COLO668 (cell line): ENCODE data around the gene TMEM190.
"Not testable (repeated sequence)": the region's sequence is repeated elsewhere in the genome, so short reads cannot be mapped to it uniquely, and the experiment has no call there.

ENCODE experiments used
- DNase-seq: peaks from one replicate; lab custom pipeline; 2025; ENCODE audit not compliant: unreplicated experiment; lab: John Stamatoyannopoulos, UW

Gene TMEM190

GRCh38 chr19:55376241-55376933 is at the start of gene TMEM190:
Gene TMEM190, plus strand, starts transcription at chr19:55376826. Its CDS starts 28 bp downstream, at chr19:55376854.
- peak; percentile 43 for DNase-seq

GRCh38 chr19:55328774-55329318 is 47.8 kb upstream of the TMEM190 start:
- DNase-seq, result not testable (repeated sequence)

- DNase-seq, result not testable (repeated sequence)
Measured at GRCh38 chr19:55329791-55330190, 46.8 kb upstream of the TMEM190 start.

- peak; percentile 58 for DNase-seq
Measured at GRCh38 chr19:55333870-55334269, 42.8 kb upstream of the TMEM190 start.

GRCh38 chr19:55336101-55336500 is 40.5 kb upstream of the TMEM190 start:
- DNase-seq, result no peak

DNA sequence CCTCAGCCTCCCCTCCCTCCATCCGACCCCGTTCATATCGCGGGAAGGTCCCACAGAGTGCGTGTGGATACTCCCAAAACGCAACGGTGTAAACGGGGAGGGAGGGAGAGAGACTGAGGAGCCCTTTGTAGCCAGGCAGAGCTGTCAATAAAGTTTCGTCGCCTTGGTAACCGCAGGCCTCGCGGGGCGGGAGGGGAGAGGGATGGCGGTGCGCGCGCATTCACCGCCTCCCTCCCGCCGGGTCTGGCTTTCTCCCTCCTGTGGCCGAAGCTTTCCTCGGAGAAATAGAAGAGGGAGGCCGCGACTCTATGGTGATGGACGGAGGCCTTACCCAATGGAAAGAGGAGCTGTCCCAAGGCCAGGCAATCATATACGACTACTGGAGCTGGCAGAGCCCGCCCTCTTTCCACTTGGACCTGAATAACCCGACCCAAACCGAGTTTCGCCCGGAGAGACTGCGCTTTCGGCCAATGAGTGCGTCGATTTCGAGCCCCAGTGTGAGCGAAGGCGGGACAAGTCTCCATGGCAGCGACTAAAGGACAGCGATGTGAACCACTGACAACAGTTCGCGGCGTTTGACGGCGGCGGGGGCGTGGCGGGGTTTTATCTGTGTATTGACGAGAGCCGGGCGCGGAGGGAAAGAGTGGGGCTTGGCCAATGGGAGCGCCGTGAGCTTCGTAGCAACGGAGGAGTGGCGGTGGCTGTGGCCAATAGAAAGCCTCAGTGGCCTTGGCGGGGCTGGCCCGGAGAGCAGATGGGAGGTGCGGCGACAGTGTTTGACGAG is 37.3 kb upstream of the TMEM190 start, which contains the start of gene KMT5C:
KMT5C (plus strand) TSS at position 772 of the 784 bp plus-strand sequence. CDS start 2,061 bp downstream, outside the sequence.
- DNase-seq, result peak; percentile 100

GRCh38 chr19:55339889-55340783 is 36.5 kb upstream of the TMEM190 start:
- DNase-seq, result no peak

GRCh38 chr19:55340784-55341147 is 35.9 kb upstream of the TMEM190 start:
- DNase-seq, result peak; percentile 67

DNA sequence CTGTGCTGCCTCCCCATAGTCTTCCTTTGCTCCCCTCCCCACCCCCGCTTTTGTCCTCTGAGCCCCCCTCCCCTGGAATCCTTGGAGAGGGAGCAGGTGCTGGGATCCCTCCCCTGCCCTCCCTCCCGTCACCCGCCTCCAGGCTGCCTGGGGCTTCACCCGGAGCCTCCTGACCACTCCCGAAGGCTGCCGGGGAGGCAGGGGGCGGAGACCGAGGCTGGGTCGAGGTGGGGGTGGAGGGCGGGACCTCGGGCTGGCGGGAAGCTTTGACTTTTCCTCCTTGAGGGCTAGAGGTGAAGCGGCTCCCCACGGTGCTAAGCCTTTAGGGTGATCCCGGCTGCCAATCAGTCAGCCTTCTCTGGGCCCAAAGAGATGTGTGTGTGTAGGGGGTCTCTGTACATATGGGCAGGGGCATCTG is 35.4 kb upstream of the TMEM190 start:
- DNase-seq, result peak; percentile 87

DNA sequence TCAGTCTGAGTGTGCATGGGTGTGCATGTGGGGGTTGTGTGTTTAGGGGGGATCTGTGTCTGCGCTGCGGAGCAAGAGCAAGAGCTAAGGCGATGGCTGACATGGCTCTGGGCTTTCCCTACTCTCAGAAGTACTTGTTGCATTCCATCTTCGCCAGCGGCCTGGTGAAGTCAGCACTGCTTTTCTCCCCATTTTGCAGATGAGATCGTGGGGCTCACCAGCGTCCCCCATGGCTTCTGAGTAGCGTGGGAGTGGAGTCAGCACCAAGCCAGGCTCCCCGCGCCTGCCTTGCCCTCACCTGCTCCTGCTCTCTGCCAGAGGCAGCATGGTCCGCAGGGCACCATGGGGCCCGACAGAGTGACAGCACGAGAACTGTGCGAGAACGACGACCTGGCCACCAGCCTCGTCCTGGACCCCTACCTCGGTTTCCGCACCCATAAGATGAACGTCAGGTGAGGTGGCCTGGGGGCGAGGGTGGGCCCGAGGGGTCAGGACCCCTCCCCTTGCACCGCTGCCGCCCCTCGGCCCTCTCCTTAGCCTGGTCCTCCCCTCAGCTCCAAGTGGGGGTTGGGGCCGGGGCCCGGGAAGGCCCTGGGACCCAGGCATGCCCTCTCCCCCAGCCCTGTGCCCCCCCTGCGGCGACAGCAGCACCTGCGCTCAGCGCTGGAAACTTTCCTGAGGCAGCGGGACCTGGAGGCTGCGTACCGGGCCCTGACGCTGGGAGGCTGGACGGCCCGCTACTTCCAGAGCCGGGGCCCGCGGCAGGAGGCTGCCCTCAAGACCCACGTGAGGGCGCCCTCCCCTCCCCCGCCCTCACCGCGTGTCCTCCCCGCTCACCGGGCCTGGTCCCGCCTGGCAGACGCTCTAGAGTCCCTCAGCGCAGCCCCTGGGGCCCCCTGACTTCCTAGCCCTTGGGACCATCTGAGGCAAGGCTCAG is 34.8 kb upstream of the TMEM190 start:
- DNase-seq, result no peak

- peak; percentile 15 for DNase-seq
Measured at GRCh38 chr19:55344444-55344843, 32.2 kb upstream of the TMEM190 start.

GRCh38 chr19:55345101-55345817 is 31.4 kb upstream of the TMEM190 start:
- no peak for DNase-seq

- no peak for DNase-seq
Measured at GRCh38 chr19:55345818-55346724, 30.6 kb upstream of the TMEM190 start.

DNA sequence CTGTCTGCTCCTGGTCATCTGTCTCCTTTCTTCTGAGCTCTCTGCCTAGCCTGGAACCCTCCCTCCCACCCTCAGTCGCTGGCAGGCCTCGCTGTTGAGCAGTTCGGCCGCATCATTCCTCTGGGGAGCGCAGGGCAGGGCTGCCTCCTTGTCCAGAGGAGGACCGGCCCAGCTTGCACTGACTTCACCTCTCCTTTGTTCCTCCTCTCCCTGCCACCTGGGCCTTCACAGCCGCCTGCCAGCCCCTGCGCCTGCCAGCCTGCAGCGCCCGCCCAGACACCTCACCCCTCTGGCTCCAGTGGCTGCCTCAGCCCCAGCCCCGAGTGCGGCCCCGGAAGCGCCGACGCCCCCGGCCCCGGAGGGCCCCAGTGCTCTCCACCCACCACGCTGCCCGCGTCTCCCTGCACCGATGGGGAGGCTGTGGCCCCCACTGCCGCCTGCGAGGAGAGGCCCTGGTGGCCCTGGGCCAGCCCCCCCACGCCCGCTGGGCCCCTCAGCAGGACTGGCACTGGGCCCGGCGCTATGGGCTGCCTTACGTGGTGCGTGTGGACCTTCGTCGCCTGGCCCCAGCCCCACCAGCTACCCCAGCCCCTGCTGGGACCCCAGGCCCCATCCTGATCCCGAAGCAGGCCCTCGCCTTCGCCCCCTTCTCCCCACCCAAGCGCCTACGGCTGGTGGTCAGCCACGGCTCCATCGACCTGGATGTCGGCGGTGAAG is 29.7 kb upstream of the TMEM190 start:
- DNase-seq, result no peak

GRCh38 chr19:55347442-55348009 is 29.1 kb upstream of the TMEM190 start:
- DNase-seq, result no peak

- no peak for DNase-seq
Measured at GRCh38 chr19:55348317-55349034, 28.1 kb upstream of the TMEM190 start.
